Colonic mucosa (tissue), 4 donors: Measurements from ENCODE around the gene PPCDC. TPM values are rescaled to one million over a fixed set of nuclear protein-coding genes. Genes with fewer than 3 reads are reported as not detected.

Source experiments
- DNase-seq: peaks from one replicate; pipeline ENCODE4 v3.0.0-alpha.2; 2020
- H3K27ac ChIP-seq: fragments of 200-600 bp; one replicate; pipeline ENCODE4 v1.8.0; 2021
- H3K27me3 ChIP-seq: fragments of 200-600 bp; one replicate; pipeline ENCODE4 v1.8.0; 2021
- H3K36me3 ChIP-seq: fragments of 200-600 bp; one replicate; pipeline ENCODE4 v1.8.0; 2021
- H3K4me1 ChIP-seq: fragments of 200-600 bp; one replicate; pipeline ENCODE4 v1.8.0; 2021; ENCODE audit warnings: mild to moderate bottlenecking
- H3K4me3 ChIP-seq: fragments of 200-600 bp; one replicate; pipeline ENCODE4 v1.8.0; 2021
- H3K9ac ChIP-seq, 2 donors: one replicate each; pipeline ENCODE4 v1.7.0; 2013; ENCODE audit warnings: control low read depth in 2 of 2, low read depth in 2 of 2, low read length in 2 of 2
- H3K9me3 ChIP-seq: fragments of 200-600 bp; one replicate; pipeline ENCODE4 v1.8.0; 2021
- intact Hi-C: fragments of 100-400 bp; cut with DNase I; formaldehyde crosslinking; loops from one replicate; pipeline ENCODE4 v1.14.1; 2022
- total RNA-seq, 2 donors: library from RNA; stranded (reverse); fragmentation: NEBNext Ultra II Directional in 1 of 2; extraction: Animal tissue kit (Norgen Biotek cat#: 25700) in 1 of 2; gene quantifications; one replicate each; pipeline ENCODE4 v1.2.1, GENCODE V29; 2021
- TF ChIP-seq, protein P1 (sequence below): fragments of 200-600 bp; IDR thresholded peaks from one replicate; pipeline ENCODE4 v1.8.0; 2022; ENCODE audit warnings: antibody characterized with exemption, mild to moderate bottlenecking
- donor health status: healthy.
- donor health status: DM: no; HTN: no; CAD: no.
- donor health status: DM: no; HTN: no; CAD: no.

Gene PPCDC
- total RNA-seq, 2 donors from 2014 or later = 10.1 to 23.1 TPM

DNA sequence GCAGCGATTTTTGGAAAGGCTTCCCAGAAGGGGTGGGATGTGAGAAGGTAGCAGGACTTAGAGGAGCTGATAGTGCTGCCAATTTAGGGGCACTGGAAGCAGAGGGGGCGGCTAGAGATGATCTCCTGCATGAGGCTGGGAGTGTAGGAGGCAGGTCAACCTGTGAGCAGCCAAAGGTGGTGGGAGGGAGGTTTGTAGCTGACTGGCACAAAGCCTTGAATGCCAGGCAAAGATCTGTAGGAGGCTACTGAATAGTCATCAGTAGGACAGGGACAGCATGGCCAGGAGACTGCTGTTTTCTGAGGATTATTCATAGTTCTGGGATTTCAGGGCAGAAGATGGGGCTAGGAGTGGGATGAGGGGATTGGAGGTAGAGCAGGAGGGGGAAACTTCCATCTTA is 25.8 kb upstream of the PPCDC start:
- no peak overlapping the region for H3K27ac ChIP-seq
- TF ChIP-seq, protein P1, sequence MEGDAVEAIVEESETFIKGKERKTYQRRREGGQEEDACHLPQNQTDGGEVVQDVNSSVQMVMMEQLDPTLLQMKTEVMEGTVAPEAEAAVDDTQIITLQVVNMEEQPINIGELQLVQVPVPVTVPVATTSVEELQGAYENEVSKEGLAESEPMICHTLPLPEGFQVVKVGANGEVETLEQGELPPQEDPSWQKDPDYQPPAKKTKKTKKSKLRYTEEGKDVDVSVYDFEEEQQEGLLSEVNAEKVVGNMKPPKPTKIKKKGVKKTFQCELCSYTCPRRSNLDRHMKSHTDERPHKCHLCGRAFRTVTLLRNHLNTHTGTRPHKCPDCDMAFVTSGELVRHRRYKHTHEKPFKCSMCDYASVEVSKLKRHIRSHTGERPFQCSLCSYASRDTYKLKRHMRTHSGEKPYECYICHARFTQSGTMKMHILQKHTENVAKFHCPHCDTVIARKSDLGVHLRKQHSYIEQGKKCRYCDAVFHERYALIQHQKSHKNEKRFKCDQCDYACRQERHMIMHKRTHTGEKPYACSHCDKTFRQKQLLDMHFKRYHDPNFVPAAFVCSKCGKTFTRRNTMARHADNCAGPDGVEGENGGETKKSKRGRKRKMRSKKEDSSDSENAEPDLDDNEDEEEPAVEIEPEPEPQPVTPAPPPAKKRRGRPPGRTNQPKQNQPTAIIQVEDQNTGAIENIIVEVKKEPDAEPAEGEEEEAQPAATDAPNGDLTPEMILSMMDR = no peak
- no peaks in the 10 kb centered on the region for H3K9me3 ChIP-seq
- H3K27me3 ChIP-seq = no peaks in the 10 kb centered on the region
- peaks cover 4% of the 10 kb centered on the region for H3K4me1 ChIP-seq
- no peak for DNase-seq
- H3K36me3 ChIP-seq = no peaks in the 10 kb centered on the region
- intact Hi-C loops = no loop called here
- no peak overlapping the region for H3K9ac ChIP-seq
- no peak overlapping the region for H3K4me3 ChIP-seq

DNA sequence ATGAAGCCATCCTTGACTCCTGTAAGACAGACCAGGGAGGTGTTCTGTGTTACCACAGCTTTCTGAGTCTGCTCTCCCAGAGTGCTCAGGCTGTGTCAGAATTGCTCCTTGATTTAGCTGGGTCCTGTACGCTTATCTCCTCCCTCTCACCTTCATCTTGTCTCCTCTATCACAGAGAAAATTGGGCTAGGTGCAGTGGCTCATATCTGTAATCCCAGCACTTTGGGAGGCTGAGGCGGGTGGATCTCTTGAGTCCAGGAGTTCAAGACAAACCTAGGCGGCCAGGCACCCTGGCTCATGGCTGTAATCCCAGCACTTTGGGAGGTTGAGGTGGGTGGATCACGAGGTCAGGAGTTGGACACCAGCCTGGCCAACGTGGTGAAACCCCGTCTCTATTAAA is 22.1 kb upstream of the PPCDC start:
- no peak for DNase-seq
- H3K9ac ChIP-seq = no peak overlapping the region
- TF ChIP-seq, protein P1 = no peak
- no peak overlapping the region for H3K27ac ChIP-seq
- H3K9me3 ChIP-seq = no peaks in the 10 kb centered on the region
- no peak overlapping the region for H3K4me3 ChIP-seq
- H3K27me3 ChIP-seq = no peaks in the 10 kb centered on the region
- no peaks in the 10 kb centered on the region for H3K36me3 ChIP-seq
- intact Hi-C loops = no loop called here
- no peaks in the 10 kb centered on the region for H3K4me1 ChIP-seq

DNA sequence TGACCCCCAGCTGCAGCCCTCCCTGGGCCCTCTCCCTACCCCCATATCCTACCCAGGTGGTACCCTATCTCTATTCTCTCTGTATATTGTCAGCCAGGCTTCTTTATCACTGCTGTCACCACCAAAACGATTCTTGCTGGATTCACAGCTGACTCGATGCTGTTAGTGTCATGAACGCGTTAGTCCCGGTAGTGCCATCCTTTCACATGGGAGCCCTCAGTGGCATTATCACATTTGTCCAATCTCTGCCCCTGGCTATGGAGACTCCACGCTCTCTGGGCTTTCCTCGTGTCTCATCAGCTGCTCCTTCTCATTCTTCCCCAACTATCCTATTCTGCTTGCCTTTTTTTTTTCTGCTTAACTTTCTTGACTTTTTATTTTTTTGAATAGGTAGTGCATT is 21.0 kb upstream of the PPCDC start:
- TF ChIP-seq, protein P1 = no peak
- Histone ChIP-seq H3K9me3 (no peaks in the 10 kb centered on the region), H3K4me3 (no peak overlapping the region), H3K4me1 (no peaks in the 10 kb centered on the region), H3K9ac (no peak overlapping the region), H3K27me3 (no peaks in the 10 kb centered on the region), H3K36me3 (no peaks in the 10 kb centered on the region), H3K27ac (no peak overlapping the region)
- no peak for DNase-seq
- intact Hi-C loops = no loop called here

DNA sequence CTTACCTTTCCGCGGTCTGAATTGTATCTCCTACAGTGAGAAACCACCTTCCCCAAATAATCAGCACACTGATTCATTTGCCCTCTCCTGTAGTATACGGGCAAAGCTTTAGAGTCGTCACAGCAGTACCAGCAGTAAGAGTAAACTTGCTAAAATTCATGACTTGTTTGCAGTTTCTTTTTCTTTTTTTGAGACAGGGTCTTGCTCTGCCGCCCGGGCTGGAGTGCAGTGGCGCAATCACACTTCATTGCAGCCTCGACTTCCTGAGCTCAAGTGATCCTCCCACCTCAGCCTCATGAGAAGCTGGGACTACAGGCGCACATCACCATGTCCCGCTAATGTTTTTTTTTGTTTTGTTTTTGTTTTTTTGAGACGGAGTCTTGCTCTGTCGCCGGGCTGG is 16.2 kb upstream of the PPCDC start:
- DNase-seq = no peak
- intact Hi-C loops = no loop called here
- TF ChIP-seq, protein P1 = no peak
- Histone ChIP-seq H3K9ac (no peak overlapping the region), H3K4me3 (no peak overlapping the region), H3K27me3 (no peaks in the 10 kb centered on the region), H3K4me1 (no peaks in the 10 kb centered on the region), H3K36me3 (no peaks in the 10 kb centered on the region), H3K27ac (no peak overlapping the region), H3K9me3 (no peaks in the 10 kb centered on the region)

DNA sequence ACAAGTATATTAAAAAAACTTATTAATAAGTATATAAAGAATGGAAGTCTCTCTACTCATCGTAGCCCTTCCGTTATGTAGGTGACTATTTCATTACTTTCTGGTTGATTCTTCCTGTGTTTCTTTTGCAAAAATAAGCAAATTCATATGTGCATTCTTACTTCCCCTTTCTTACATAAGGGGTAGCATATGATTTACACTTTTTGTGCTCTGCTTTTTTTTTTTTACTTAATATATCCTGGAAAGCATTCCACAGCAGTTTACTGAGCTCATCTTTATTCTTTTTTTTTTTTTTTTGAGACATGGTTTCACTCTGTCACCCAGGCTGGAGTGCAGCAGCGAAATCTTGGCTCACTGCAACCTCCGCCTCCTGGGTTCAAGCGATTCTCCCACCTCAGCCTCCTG is 15.2 kb upstream of the PPCDC start:
- TF ChIP-seq, protein P1 = no peak
- H3K4me1 ChIP-seq = no peaks in the 10 kb centered on the region
- no peaks in the 10 kb centered on the region for H3K27me3 ChIP-seq
- H3K9me3 ChIP-seq = no peaks in the 10 kb centered on the region
- H3K9ac ChIP-seq = no peak overlapping the region
- no peaks in the 10 kb centered on the region for H3K36me3 ChIP-seq
- no peak overlapping the region for H3K4me3 ChIP-seq
- peak overlapping the region; percentile 40 for H3K27ac ChIP-seq
- intact Hi-C loops = no loop called here
- DNase-seq = no peak
